LNCAP (cell line): ENCODE results near the gene TSEN54.

Experiments used
- TF ChIP-seq, protein P1 (sequence below): fragments of 450-650 bp; IDR thresholded peaks from 2 replicates; pipeline ENCODE4 v1.5.1; 2017; ENCODE audit warnings: mild to moderate bottlenecking

Gene TSEN54

DNA sequence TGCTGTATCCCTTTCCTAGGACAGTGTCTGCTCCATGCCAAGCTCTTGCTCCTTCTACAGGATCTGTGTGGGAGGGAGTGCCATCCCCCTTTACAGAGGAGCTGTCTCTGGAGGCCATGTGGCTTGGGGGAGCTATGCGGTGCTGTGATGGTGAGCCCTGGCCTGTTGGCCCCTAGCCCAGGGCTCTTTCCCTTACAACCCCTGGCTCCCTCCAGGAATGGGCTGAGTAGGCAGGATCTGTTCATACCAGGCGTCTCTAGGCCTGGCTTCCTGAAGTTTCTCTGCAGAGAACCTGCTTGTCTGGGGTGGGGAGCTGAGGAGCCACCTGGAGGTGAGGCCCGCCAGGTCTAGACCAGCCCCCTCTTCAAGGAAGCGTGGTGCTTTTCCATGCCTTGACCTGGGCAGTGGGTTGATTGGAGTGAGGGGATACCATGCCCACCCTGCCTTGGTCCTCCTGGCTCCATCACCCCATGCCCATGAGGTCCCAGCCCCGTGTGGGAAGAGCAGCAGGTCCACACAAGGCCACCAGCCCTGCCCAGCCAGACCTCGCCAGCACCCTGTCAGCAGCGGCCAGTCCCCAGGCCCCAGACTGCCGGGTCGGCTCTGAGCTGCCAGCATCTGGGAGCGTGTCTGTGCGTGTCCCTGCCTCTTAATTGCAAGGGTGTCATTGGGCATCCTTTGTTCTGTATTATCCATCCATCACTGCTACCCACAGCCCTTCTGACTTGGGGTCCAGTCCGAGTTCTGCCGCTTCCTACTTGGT, 23.8 kb downstream of the TSEN54 start:
- TF ChIP-seq, protein P1, sequence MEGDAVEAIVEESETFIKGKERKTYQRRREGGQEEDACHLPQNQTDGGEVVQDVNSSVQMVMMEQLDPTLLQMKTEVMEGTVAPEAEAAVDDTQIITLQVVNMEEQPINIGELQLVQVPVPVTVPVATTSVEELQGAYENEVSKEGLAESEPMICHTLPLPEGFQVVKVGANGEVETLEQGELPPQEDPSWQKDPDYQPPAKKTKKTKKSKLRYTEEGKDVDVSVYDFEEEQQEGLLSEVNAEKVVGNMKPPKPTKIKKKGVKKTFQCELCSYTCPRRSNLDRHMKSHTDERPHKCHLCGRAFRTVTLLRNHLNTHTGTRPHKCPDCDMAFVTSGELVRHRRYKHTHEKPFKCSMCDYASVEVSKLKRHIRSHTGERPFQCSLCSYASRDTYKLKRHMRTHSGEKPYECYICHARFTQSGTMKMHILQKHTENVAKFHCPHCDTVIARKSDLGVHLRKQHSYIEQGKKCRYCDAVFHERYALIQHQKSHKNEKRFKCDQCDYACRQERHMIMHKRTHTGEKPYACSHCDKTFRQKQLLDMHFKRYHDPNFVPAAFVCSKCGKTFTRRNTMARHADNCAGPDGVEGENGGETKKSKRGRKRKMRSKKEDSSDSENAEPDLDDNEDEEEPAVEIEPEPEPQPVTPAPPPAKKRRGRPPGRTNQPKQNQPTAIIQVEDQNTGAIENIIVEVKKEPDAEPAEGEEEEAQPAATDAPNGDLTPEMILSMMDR, result no peak

DNA sequence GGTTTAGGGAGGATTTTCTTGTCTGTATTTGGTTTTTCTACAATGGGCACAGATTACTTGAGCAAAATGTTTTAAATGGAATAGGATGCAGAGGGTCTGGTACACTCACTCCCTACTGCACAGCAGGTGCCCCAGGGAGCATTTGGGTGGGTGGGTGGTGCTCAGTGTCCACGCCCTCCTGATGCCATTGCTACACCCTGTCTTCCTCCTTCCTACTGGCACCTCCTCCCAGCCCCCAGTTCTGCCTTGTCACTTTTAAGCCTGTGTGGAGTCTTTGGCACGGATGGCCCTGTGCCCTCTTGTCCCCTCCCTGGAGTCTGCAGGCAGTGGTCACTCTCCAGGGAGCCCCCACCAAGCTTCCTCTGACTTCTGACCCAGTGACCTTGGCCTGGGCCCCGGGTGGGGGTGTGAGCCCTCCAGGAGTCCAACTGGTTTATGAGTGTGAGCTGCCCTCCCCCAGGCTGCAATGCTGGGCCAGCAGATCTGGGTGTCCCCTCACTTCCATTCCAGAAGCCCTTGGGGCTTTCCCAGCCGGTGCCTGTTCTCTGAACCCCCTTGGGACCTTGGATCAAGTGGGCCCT, 24.7 kb downstream of the TSEN54 start:
- TF ChIP-seq, protein P1, result no peak

DNA sequence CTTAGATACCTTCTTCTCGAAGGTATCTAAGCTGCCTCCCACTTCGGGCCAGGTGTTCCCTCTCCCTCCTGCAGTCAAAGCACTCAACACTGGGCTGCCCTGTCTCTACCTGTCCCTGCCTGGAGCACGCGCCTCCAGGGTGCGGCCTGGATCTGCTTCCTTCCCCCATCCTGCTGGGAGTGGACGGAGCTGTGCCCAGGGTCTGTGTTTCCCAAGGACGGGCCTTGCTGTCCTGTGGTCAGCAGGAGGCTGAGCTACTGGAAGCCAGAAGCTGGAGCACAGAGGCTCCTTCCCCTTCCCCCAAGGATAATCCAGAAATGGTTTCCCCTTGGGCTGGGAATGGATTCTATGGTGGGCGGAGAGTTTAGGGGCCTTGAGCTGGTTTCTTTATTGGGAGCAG, 25.9 kb downstream of the TSEN54 start:
- TF ChIP-seq, protein P1, result no peak

DNA sequence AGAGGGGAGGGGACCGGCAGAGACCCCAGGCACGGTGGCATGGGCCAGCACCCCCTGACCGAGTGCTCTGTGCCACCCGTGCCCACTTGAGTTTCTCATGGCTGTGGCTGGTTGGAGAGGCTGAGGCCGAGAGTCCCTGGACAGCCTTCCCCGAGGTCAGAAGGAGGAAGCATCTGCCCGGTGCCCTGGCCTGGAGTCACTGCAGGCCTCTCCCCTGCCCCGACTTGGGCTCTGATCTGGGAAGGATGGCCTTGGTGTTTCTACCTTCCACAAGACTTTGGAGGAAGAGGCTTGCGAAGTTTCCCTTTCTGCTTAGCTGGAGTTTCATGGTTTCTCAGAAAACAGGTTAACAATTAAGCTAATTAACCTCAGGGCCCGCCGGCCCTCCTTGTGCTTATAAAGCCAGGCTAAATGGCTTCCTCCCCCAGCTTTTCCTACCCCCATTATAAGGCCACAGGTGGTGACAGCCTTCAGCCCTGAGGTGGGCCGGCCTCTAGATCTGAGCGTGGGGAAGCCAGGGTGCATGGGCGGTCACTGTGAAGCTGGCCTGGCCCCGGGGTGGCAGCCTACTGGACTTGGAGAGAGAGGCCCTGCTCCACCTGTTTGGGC, 26.5 kb downstream of the TSEN54 start:
- TF ChIP-seq, protein P1, result no peak

DNA sequence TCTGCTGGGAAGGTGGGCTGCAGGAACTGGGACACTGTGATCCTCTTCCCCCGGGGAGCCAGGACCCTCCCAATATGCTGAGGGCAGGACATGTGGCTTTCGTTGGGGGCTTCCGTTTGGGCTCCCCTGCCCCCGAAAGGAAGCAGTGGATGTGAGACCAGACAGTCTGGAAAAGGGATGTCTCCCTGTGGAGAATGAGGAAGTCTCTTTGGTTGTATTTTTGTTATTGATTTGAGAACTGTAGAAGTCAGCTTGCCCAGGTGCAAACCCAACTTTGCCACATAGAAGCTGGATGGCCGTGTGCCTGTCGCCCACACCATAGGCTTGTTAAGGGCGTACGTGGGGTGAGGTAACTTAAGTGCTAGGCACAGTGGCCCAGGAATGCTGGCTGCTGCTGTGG, 27.9 kb downstream of the TSEN54 start:
- TF ChIP-seq, protein P1, result no peak

DNA sequence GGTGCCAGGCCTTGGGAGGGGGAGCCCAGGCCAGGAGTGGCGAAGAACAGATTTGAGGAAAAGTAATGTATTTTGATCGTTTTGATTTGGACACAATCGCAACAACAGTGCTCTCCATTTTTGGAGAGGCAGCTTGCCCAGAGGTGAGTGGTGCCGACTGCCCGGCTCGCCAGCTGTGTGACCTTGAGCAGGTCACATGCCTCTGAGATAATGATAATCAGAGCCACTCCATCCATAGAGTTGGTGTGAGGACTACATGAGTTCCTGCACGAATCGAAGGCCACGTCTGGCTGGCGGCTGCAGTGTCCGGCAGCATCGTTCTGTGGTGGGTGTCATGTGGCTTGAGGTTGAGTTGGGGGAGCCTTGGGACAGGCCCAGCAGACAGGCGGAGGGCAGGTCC, 29.9 kb downstream of the TSEN54 start:
- TF ChIP-seq, protein P1, result no peak

DNA sequence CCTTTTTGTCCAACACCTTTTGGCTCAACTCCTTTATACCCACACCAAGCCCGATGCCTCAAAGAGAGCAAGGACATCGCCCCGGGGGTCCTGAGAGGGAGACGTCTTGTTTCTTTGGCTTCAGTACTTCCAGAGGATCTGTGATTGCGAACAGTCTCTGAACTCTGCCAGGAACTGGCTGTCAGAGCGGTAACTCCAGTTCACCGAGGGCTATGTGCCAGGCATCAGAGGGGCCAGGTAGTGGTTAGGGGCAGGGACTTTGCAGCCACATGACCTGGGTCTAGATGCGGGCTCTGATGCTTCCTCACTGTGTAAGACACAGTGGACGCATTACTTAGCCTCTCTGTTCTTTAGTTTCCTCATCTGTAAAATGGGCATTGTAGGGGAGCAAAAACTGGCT, 30.8 kb downstream of the TSEN54 start:
- TF ChIP-seq, protein P1, result no peak
